Chondrocyte (in vitro differentiated cells): ENCODE measurements around the gene MDC1. TPM values are rescaled to one million over a fixed set of nuclear protein-coding genes. Genes with fewer than 3 reads are reported as not detected.

ENCODE experiments used
- DNase-seq: peaks from one replicate; pipeline ENCODE4 v3.0.0; 2021; ENCODE audit warnings: mixed read lengths, low spot score
- H3K27ac Mint-ChIP-seq: one replicate; pipeline ENCODE4 v1.8.0; 2021; ENCODE audit warnings: mild to moderate bottlenecking, moderate library complexity, mixed read lengths; ENCODE audit not compliant: unreplicated experiment
- H3K27me3 Mint-ChIP-seq: 2 replicates; pipeline ENCODE4 v1.8.0; 2021; ENCODE audit warnings: low read depth, mixed read lengths
- H3K36me3 Mint-ChIP-seq: 2 replicates; pipeline ENCODE4 v1.8.0; 2021; ENCODE audit warnings: low read depth, mixed read lengths
- H3K4me1 Mint-ChIP-seq: 2 replicates; pipeline ENCODE4 v1.8.0; 2021; ENCODE audit warnings: low read depth, mild to moderate bottlenecking, mixed read lengths
- H3K4me3 Mint-ChIP-seq: one replicate; pipeline ENCODE4 v1.8.0; 2021; ENCODE audit warnings: mild to moderate bottlenecking, moderate library complexity, mixed read lengths; ENCODE audit not compliant: unreplicated experiment
- H3K9me3 Mint-ChIP-seq: 2 replicates; pipeline ENCODE4 v1.8.0; 2021; ENCODE audit warnings: low read depth, mixed read lengths
- CTCF ChIP-seq: fragments of 200-600 bp; sonication (generic); IDR thresholded peaks from 2 replicates; pipeline ENCODE4 v1.5.0; 2021; ENCODE audit warnings: antibody characterized with exemption, mild to moderate bottlenecking, moderate library complexity
- total RNA-seq: library from RNA; stranded (reverse); gene quantifications from 3 replicates; pipeline ENCODE4 v1.2.1, GENCODE V29; 2021

Gene MDC1
- total RNA-seq, 1 donor from 2014 or later: 33.5 TPM

DNA sequence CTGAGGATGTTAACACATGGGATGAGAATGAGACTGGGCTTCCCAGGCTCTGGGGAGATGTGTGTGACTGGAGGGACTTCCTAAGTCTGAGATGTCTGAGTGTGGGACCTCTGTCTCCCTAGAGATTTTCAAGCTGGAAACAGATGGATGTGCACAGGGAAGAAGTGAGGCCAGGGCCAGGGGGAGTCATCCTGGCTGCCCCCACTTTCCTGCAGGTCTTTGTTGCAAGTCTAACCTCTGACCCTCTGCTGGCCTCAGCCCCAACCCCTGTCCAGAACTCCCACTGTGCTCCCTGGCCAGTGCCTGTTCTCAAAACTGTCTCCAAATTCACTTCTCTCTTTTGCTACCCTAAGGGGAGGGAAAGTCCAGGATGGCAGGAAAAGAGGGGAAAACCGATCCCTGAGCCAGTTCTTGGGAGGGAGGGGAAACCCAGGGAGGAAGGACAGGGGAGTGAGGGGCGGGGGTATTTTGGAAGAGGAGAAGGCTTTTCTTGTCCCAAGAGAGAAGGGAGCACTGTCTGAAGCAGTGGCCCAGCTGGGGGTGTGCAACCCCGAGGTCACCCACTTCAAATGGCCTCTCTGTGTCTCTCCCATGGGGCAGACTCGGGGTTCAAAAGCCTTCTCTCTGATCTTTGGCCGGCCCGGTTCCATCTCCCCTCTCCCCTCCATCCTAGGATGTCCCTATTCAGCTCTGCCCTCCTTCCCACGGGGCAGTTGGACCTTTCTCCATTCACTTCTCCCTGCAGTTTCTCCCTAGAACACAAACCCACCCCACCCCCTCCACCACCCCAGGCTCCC lies 33.7 kb downstream of the MDC1 start:
- Mint-ChIP-seq H3K9me3 (no peaks in the 10 kb centered on the region), H3K36me3 (peaks cover 35% of the 10 kb centered on the region), H3K27me3 (no peaks in the 10 kb centered on the region), H3K4me3 (peak overlapping the region; percentile 99), H3K27ac (peak overlapping the region; percentile 97), H3K4me1 (peaks cover 66% of the 10 kb centered on the region)
- no peak for TF ChIP-seq CTCF
- no peak for DNase-seq

DNA sequence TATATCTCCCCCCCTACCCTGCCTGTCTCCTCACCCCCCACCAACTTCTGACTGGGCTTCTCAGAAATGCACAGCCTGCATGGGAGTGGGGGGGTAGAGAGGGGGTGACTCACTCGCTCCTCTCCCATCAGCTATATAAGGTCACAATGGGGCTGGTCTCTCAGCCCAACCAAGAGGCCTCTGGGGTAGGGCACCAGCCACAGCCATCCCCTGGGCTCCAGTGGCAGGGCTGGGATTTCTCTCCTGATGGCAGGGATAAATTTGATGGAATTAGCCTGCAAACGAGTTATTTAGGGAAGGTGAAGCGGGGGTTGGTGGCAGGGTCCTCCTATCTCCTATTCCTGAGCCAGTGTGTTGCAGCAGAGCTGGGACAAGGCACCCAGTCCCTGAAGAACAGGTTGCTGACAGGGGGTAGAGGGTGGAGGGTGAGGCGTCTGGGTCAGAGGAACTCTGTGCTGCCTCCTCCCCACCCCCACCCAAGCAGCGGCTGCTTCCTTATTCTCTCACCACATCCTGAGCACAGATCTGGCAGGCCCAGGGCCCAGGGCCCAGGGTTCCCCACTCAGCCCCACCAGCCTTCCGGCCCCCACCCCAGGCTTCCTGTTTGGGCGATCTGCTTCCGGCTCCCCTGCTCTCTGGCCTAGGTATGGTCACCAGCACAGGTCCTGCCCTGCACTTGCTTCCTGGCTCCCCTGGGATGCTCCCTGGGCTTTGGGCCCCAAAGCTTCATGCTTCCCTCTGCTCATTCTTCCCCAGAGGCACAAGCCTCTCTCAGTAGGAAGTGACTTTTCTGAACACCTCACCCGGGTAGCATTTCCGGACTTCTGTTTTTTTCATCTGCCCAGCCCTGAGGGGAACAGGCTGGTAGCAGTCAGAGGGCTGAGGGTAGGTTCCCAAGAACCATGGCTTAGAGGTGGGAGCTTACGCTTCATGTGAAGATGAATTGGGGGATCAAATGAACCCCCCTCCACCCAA lies 34.7 kb downstream of the MDC1 start:
- Mint-ChIP-seq H3K27me3 (no peaks in the 10 kb centered on the region), H3K4me3 (peak overlapping the region; percentile 99), H3K9me3 (no peaks in the 10 kb centered on the region), H3K27ac (peak overlapping the region; percentile 97), H3K4me1 (peaks cover 57% of the 10 kb centered on the region), H3K36me3 (peaks cover 35% of the 10 kb centered on the region)
- TF ChIP-seq CTCF: no peak
- DNase-seq: no peak

GRCh38 chr6:30681766-30682142 lies 35.3 kb downstream of the MDC1 start:
- H3K27me3 Mint-ChIP-seq: no peaks in the 10 kb centered on the region
- H3K4me1 Mint-ChIP-seq: peaks cover 57% of the 10 kb centered on the region
- no peak for DNase-seq
- peaks cover 38% of the 10 kb centered on the region for H3K36me3 Mint-ChIP-seq
- peak overlapping the region; percentile 97 for H3K27ac Mint-ChIP-seq
- TF ChIP-seq CTCF: no peak
- H3K9me3 Mint-ChIP-seq: no peaks in the 10 kb centered on the region
- peak overlapping the region; percentile 99 for H3K4me3 Mint-ChIP-seq

DNA sequence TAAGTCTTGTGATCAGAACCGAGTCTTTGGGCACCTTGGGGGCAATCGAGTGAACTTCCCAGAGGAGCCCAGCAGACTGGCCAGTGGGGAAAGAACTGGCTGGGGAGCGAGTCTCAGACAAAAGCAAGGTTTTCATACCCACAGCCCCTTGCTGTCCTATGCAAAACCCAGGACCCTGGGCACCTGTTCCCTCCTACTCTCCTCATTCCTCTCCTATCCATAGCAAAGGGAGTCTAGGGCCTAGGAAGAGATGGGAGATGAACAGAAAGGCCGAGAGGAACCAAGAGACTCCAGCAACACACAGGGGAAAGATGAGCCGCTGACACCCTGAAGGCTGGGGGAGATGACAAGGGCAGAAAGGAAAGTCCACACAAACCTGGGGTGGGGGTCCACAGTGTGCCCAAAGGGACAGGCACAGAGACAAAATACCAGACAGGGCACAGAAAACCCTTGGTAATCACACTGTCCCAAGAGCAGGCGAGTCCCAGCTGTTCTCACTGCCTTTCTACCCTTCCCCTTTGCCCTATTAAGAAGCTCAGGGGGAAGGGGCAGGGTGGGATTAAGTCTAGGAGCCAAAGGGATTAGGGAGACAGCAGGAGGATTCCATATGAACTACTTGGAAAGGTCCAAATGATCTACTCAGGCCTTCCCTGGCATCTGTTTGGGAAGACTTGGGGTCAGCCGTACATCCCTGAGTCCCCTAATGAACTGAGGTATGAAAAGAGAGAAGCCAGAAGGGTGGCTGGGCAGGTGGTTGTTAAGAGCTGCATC lies 37.1 kb downstream of the MDC1 start:
- no peak for TF ChIP-seq CTCF
- DNase-seq: no peak
- peaks cover 36% of the 10 kb centered on the region for H3K36me3 Mint-ChIP-seq
- H3K27ac Mint-ChIP-seq: peak overlapping the region; percentile 80
- H3K9me3 Mint-ChIP-seq: no peaks in the 10 kb centered on the region
- H3K27me3 Mint-ChIP-seq: no peaks in the 10 kb centered on the region
- peaks cover 56% of the 10 kb centered on the region for H3K4me1 Mint-ChIP-seq
- peak overlapping the region; percentile 99 for H3K4me3 Mint-ChIP-seq
